Measurements from ENCODE around the gene IKZF2.

IKZF2 gene

GRCh38 chr2:213105212-213105611, 46.2 kb downstream of the IKZF2 start:
- DNase-seq (ENCODE audit: low read depth) = no peak
- no peak overlapping the region for H3K4me3 ChIP-seq (ENCODE audit: low read depth, low read length)
- TF ChIP-seq, protein P1, sequence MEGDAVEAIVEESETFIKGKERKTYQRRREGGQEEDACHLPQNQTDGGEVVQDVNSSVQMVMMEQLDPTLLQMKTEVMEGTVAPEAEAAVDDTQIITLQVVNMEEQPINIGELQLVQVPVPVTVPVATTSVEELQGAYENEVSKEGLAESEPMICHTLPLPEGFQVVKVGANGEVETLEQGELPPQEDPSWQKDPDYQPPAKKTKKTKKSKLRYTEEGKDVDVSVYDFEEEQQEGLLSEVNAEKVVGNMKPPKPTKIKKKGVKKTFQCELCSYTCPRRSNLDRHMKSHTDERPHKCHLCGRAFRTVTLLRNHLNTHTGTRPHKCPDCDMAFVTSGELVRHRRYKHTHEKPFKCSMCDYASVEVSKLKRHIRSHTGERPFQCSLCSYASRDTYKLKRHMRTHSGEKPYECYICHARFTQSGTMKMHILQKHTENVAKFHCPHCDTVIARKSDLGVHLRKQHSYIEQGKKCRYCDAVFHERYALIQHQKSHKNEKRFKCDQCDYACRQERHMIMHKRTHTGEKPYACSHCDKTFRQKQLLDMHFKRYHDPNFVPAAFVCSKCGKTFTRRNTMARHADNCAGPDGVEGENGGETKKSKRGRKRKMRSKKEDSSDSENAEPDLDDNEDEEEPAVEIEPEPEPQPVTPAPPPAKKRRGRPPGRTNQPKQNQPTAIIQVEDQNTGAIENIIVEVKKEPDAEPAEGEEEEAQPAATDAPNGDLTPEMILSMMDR (IDR thresholded peaks at IDR 0.05; ENCODE audit: low read depth, low read length) = no peak
- TF ChIP-seq POLR2A (IDR thresholded peaks at IDR 0.05; ENCODE audit: extremely low read depth, insufficient read length) (no peak), MYC (IDR thresholded peaks at IDR 0.05; ENCODE audit: low read depth, low read length) (no peak)
- TF ChIP-seq, protein P2, sequence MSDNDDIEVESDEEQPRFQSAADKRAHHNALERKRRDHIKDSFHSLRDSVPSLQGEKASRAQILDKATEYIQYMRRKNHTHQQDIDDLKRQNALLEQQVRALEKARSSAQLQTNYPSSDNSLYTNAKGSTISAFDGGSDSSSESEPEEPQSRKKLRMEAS (IDR thresholded peaks at IDR 0.05; ENCODE audit: low read depth, low read length) = no peak

GRCh38 chr2:213104903-213105202, 46.6 kb downstream of the IKZF2 start:
- no peak for DNase-seq (ENCODE audit: low read depth)
- no peak for TF ChIP-seq POLR2A (IDR thresholded peaks at IDR 0.05; ENCODE audit: extremely low read depth, insufficient read length)
- TF ChIP-seq, protein P2 (IDR thresholded peaks at IDR 0.05; ENCODE audit: low read depth, low read length) = no peak
- H3K4me3 ChIP-seq (ENCODE audit: low read depth, low read length) = no peak overlapping the region

DNA sequence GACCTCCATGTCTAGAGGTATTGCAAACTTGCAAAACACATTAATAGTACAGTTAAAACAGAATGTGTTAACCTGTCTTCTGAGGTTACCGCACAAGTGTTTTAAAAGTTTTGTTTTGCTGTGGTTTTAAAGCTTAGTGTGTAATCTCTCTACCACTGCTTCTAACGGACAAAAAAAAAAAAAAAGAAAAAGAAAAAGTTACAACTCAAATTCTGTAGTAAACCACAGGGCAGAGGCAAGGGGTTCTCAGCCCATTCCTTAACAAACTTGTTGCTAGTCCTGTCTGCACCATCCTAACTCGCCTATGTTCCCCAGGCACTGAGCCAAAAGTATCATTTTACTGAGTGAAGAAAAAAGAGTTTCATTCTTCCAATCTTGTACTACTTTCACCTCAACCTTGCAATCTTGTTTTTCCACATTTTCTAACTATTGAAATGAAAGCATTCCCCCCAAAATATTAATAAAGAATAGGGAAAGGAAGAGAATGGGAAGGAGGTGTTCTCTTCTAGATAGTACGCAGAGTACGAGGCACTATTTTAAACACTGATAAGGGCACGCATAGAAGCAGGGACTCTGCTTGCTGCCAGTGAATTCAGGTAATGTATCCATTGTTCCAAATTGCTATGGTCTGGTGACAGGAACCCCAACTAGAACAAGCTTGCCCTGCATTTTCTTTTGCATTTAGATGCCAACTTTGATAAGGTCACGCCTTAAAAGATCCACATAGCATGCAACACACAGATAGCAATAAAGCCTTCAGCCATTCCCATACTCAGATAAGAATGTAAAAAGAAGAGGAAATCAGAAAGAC, 47.1 kb downstream of the IKZF2 start:
- TF ChIP-seq MYC (IDR thresholded peaks at IDR 0.05; ENCODE audit: low read depth, low read length) (no peak), POLR2A (IDR thresholded peaks at IDR 0.05; ENCODE audit: extremely low read depth, insufficient read length) (no peak)
- TF ChIP-seq, protein P1 (IDR thresholded peaks at IDR 0.05; ENCODE audit: low read depth, low read length) = no peak
- TF ChIP-seq, protein P2 (IDR thresholded peaks at IDR 0.05; ENCODE audit: low read depth, low read length) = no peak
- no peak overlapping the region for H3K4me3 ChIP-seq (ENCODE audit: low read depth, low read length)
- no peak for DNase-seq (ENCODE audit: low read depth)

DNA sequence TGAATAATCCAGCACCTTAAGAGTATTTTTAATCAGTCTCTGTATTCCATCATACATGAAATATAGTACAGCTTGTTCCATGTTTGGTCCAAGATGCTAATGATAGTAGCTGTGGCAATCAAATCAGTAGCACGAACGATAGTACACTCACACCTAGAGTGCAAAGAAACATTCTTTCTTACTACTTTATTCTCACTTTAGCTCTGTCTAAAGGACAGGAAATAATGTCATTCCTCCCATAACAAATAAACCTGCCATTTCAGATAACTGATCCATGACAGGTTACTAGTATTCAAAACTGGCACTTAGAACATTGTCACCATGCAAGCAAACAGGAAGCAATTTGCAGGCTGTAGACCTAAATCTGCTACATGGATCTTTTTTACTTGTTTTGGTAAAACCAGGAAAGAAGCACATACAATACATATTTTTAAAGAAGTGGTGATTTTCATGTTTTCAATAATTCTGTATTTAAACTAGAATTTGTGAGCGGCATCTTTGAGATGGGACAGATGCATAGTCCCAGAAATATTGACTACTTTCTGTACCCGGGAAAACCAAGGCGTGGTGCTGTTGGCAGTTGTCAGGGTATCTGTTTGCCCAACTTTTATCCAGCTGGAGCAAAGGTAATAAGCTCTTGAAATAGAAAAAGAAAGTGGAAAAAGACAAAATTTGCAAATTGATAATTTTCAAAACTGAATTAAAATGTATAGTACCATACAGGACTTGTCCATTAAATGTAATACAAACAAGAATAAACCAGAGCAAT, 49.5 kb downstream of the IKZF2 start:
- H3K4me3 ChIP-seq (ENCODE audit: low read depth, low read length) = no peak overlapping the region
- TF ChIP-seq POLR2A (IDR thresholded peaks at IDR 0.05; ENCODE audit: extremely low read depth, insufficient read length) = no peak
- TF ChIP-seq, protein P2 (IDR thresholded peaks at IDR 0.05; ENCODE audit: low read depth, low read length) = no peak
- TF ChIP-seq, protein P1 (IDR thresholded peaks at IDR 0.05; ENCODE audit: low read depth, low read length) = no peak
- no peak for TF ChIP-seq MYC (IDR thresholded peaks at IDR 0.05; ENCODE audit: low read depth, low read length)
- DNase-seq (ENCODE audit: low read depth) = no peak

- TF ChIP-seq MYC (IDR thresholded peaks at IDR 0.05; ENCODE audit: low read depth, low read length) = no peak
- TF ChIP-seq, protein P2 (IDR thresholded peaks at IDR 0.05; ENCODE audit: low read depth, low read length) = no peak
- TF ChIP-seq, protein P1 (IDR thresholded peaks at IDR 0.05; ENCODE audit: low read depth, low read length) = no peak
- H3K4me3 ChIP-seq (ENCODE audit: low read depth, low read length) = no peak overlapping the region
- DNase-seq (ENCODE audit: low read depth) = no peak
These were observed 50.3 kb downstream of the IKZF2 start for GRCh38 chr2:213101109-213101508.

GRCh38 chr2:213098612-213099011, 52.8 kb downstream of the IKZF2 start:
- no peak overlapping the region for H3K4me3 ChIP-seq (ENCODE audit: low read depth, low read length)
- TF ChIP-seq, protein P1 (IDR thresholded peaks at IDR 0.05; ENCODE audit: low read depth, low read length) = no peak
- TF ChIP-seq, protein P2 (IDR thresholded peaks at IDR 0.05; ENCODE audit: low read depth, low read length) = no peak
- no peak for TF ChIP-seq MYC (IDR thresholded peaks at IDR 0.05; ENCODE audit: low read depth, low read length)
- no peak for DNase-seq (ENCODE audit: low read depth)
